Uterus (tissue), 4 donors: ENCODE data around the gene SNX30. TPM values are rescaled to one million over a fixed set of nuclear protein-coding genes. Genes with fewer than 3 reads are reported as not detected.

ENCODE experiments used
- DNase-seq, 2 donors: peaks; one replicate each; pipeline ENCODE4 v3.0.0-alpha.2; 2019 to 2020
- H3K27ac ChIP-seq, 2 donors: fragments of 200-600 bp; sonication (generic); 1 replicate in 1 of 2; 2 replicates in 1 of 2; pipeline ENCODE4 v1.5.1; 2016 to 2018
- H3K27me3 ChIP-seq, 2 donors: fragments of 200-600 bp; sonication (generic); one replicate each; pipeline ENCODE4 v1.5.1; 2018 to 2019; ENCODE audit warnings: control low read depth in 1 of 2
- H3K36me3 ChIP-seq, 2 donors: fragments of 200-600 bp; sonication (generic); one replicate each; pipeline ENCODE4 v1.5.1; 2019; ENCODE audit warnings: control low read depth in 1 of 2
- H3K4me1 ChIP-seq, 2 donors: fragments of 200-600 bp; sonication (generic); one replicate each; pipeline ENCODE4 v1.5.1; 2018 to 2019; ENCODE audit warnings: control low read depth in 1 of 2
- H3K4me3 ChIP-seq, 2 donors: fragments of 200-600 bp; sonication (generic); 1 replicate in 1 of 2; 2 replicates in 1 of 2; pipeline ENCODE4 v1.5.1; 2018 to 2019; ENCODE audit warnings: mild to moderate bottlenecking in 1 of 2
- H3K9me3 ChIP-seq, 2 donors: fragments of 200-600 bp; sonication (generic); one replicate each; pipeline ENCODE4 v1.5.1; 2019; ENCODE audit warnings: control low read depth in 1 of 2
- POLR2A ChIP-seq, 2 donors: fragments of 450-650 bp; IDR thresholded peaks; one replicate each; pipeline ENCODE4 v1.6.1; 2016; ENCODE audit warnings: antibody characterized with exemption in 2 of 2, mild to moderate bottlenecking in 1 of 2, moderate library complexity in 1 of 2
- intact Hi-C: fragments of 100-400 bp; cut with DNase I; formaldehyde crosslinking; loops from one replicate; pipeline ENCODE4 v1.15.1; 2023; ENCODE audit warnings: low total_unique reads
- total RNA-seq, 4 donors: library from RNA; depleted of rRNA in 3 of 4; stranded (reverse); fragments of >200 nt in 3 of 4; gene quantifications; one replicate each; pipeline versions ENCODE4 v1.1.0 to v1.2.4, GENCODE V29; 2014 to 2023
- TF ChIP-seq, protein P1 (sequence below), 4 experiments: fragments of 200-600 bp in 2 of 4; fragments of 450-650 bp in 2 of 4; sonication (generic) in 2 of 4; IDR thresholded peaks; one replicate each; pipeline ENCODE4 v1.5.1; 2016 to 2019; ENCODE audit warnings: antibody characterized with exemption in 4 of 4, mild to moderate bottlenecking in 2 of 4, moderate library complexity in 1 of 4
- donor health status: DM: yes; HTN: yes; CAD: no.

Gene SNX30
- total RNA-seq, 4 donors from 2014 or later = 3.1 to 20.3 (median 11.6) TPM

DNA sequence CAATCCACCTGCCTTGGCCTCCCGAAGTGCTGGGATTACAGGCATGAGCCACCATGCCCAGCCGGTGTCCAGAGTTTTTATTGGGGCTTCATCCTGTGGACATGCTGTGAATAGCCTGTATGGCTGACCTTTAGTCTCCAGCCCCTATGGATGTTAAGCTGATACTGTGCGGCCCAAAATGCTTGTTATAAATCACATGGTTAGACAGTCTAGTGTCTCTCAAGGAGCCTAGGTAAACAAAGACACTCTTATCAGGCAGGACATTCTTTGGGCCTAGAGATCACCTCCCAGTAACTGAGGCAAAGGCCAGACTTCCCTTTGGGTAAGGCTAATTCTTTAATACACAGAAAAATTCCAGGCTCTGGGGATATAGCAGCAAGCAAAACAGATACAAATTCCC lies 162.1 kb downstream of the SNX30 start:
- Histone ChIP-seq H3K36me3 (no peaks in the 10 kb centered on the region), H3K27ac (no peak overlapping the region), H3K4me1 (no peaks in the 10 kb centered on the region), H3K9me3 (no peaks in the 10 kb centered on the region), H3K27me3 (no peaks in the 10 kb centered on the region), H3K4me3 (no peak overlapping the region)
- no peak for DNase-seq
- no peak for TF ChIP-seq POLR2A (IDR thresholded peaks at IDR 0.05)
- TF ChIP-seq, protein P1, sequence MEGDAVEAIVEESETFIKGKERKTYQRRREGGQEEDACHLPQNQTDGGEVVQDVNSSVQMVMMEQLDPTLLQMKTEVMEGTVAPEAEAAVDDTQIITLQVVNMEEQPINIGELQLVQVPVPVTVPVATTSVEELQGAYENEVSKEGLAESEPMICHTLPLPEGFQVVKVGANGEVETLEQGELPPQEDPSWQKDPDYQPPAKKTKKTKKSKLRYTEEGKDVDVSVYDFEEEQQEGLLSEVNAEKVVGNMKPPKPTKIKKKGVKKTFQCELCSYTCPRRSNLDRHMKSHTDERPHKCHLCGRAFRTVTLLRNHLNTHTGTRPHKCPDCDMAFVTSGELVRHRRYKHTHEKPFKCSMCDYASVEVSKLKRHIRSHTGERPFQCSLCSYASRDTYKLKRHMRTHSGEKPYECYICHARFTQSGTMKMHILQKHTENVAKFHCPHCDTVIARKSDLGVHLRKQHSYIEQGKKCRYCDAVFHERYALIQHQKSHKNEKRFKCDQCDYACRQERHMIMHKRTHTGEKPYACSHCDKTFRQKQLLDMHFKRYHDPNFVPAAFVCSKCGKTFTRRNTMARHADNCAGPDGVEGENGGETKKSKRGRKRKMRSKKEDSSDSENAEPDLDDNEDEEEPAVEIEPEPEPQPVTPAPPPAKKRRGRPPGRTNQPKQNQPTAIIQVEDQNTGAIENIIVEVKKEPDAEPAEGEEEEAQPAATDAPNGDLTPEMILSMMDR (IDR thresholded peaks at IDR 0.05) = no peak
- intact Hi-C loops = no loop called here

DNA sequence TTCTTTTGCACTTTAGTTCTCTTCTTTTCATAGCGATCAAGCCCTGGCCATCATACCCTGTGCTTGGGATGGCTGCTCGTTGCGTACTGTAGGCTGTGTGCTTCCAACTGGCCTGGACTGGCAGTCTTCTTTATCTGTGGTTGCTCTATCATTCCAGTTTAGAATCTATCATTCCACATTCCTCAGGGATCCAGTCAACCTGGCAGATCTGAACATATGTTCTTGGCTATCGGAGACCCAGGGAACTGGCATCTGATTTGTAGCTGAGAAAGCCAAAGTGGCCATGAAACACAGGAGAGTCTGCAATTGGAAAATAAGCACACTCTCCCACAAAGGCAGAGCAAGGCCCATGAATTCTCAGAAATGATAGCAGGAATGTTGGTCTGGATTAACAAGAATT lies 162.8 kb downstream of the SNX30 start:
- H3K36me3 ChIP-seq = no peaks in the 10 kb centered on the region
- DNase-seq = no peak
- H3K27ac ChIP-seq = no peak overlapping the region
- no peaks in the 10 kb centered on the region for H3K27me3 ChIP-seq
- no peaks in the 10 kb centered on the region for H3K4me1 ChIP-seq
- no peak overlapping the region for H3K4me3 ChIP-seq
- intact Hi-C loops = no loop called here
- no peaks in the 10 kb centered on the region for H3K9me3 ChIP-seq
- TF ChIP-seq POLR2A (IDR thresholded peaks at IDR 0.05) = no peak
- TF ChIP-seq, protein P1 (IDR thresholded peaks at IDR 0.05) = no peak

DNA sequence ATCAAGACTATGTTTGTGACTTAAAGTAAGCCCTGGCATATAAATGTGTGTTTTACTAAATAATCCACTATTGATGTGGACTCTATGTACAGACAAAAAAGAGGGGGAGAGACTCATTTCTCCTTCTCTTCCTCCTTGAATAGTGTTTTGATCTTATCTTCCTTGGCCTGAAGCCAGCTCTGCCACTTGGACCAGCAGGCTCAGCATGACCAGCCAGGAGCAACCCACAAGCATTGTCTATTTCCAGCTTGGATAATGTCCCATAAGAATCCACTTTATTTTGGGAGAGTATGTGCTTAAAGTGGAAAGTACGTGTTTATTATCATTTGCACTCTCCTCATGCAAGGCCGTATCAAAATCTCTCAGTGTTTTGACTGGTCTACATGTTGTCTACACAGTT lies 164.0 kb downstream of the SNX30 start:
- DNase-seq = no peak
- no peaks in the 10 kb centered on the region for H3K27me3 ChIP-seq
- no peaks in the 10 kb centered on the region for H3K4me1 ChIP-seq
- no peak overlapping the region for H3K27ac ChIP-seq
- no peaks in the 10 kb centered on the region for H3K36me3 ChIP-seq
- intact Hi-C loops = no loop called here
- TF ChIP-seq POLR2A (IDR thresholded peaks at IDR 0.05) = no peak
- TF ChIP-seq, protein P1 (IDR thresholded peaks at IDR 0.05) = no peak
- H3K4me3 ChIP-seq = no peak overlapping the region
- H3K9me3 ChIP-seq = no peaks in the 10 kb centered on the region

DNA sequence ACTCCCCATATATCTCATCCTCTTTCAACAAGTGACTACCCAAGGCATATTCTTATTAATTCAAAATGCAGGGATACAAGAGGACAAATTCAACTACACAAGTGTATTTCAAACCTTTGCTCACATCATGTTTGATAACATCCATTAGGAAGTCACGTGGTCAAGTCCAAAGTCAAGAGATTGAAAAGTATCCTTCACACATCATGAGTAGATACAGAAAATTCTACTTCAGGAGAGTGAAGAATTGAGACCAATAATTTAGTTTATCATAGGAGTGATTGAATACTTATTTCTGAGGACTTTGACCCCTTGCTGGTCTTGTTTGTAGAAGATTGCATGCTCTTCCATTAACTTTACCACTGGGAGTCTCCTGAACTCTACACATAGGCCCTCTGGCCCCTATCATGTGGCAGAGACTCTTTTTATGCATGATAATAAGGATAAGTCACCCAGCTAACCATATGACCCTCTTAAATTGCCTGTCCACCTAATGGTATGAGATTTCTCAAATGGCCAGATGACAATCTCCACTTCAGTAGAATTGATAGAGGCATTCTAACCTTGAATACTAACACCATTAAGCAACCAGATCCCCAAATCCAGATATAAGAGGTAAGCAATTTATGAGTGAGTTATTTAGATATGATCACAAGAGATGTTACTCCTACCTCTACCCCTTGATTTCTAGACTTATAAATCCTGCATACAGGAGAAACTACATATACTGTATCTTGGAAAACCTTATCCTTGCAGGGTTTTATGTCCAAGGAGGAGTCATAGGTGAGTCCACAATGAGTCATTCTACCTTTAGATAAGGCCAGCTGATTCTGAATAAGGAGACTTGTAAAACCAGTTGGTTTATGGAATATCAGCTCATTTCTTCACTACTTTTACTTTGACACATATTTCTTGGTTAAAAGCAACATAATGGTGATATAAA lies 166.8 kb downstream of the SNX30 start:
- H3K36me3 ChIP-seq = no peaks in the 10 kb centered on the region
- no peaks in the 10 kb centered on the region for H3K4me1 ChIP-seq
- H3K27me3 ChIP-seq = no peaks in the 10 kb centered on the region
- TF ChIP-seq POLR2A (IDR thresholded peaks at IDR 0.05) = no peak
- TF ChIP-seq, protein P1 (IDR thresholded peaks at IDR 0.05) = no peak
- H3K9me3 ChIP-seq = no peaks in the 10 kb centered on the region
- no peak overlapping the region for H3K27ac ChIP-seq
- no peak overlapping the region for H3K4me3 ChIP-seq
- intact Hi-C loops = no loop called here
- DNase-seq = no peak

DNA sequence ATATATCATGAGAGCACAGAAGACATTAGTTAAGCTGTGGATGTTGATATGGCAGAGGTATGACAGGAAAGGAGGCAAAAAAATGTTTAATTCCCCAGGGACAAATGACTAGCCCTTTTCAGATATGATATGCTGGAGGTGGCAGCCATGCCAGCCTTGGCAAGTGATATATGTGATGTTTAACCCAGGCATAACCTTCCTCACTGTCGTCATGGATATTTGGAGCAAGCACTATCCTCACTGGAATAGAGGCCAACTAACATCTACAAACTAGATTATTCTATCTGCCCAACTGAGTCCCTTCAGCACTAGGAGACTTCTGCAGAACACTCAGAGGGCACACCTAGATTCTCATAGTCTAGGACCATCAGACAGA lies 167.4 kb downstream of the SNX30 start:
- H3K4me3 ChIP-seq = no peak overlapping the region
- TF ChIP-seq POLR2A (IDR thresholded peaks at IDR 0.05) = no peak
- TF ChIP-seq, protein P1 (IDR thresholded peaks at IDR 0.05) = no peak
- no peaks in the 10 kb centered on the region for H3K27me3 ChIP-seq
- no peak for DNase-seq
- H3K27ac ChIP-seq = no peak overlapping the region
- no peaks in the 10 kb centered on the region for H3K4me1 ChIP-seq
- H3K36me3 ChIP-seq = no peaks in the 10 kb centered on the region
- intact Hi-C loops = no loop called here
- no peaks in the 10 kb centered on the region for H3K9me3 ChIP-seq
